H1 (cell line): Measurements from ENCODE around the gene TNFRSF1A. TPM values are rescaled to one million over a fixed set of nuclear protein-coding genes. Genes with fewer than 3 reads are reported as not detected.
A peak's percentile ranks its signal among the peaks of the same experiment; 100 is the strongest.

Source experiments
- CTCF ChIA-PET: fragments of 300-600 bp; sonication (Branson Sonifier 250); formaldehyde crosslinking; loops from one replicate; lab custom pipeline; 2021; ENCODE audit not compliant: partially characterized antibody; lab: Charles Lee
- POLR2A ChIA-PET: fragments of 300-600 bp; sonication (Branson Sonifier 250); formaldehyde crosslinking; loops from one replicate; lab custom pipeline; 2021; ENCODE audit warnings: inconsistent platforms; ENCODE audit not compliant: partially characterized antibody; lab: Charles Lee
- DNase-seq, 2 experiments: peaks; one replicate each; pipeline versions ENCODE4 v3.0.0 to v3.0.0-alpha.2; 2010 to 2022; ENCODE audit warnings: low spot score in 2 of 2, low read depth in 1 of 2, mixed read lengths in 1 of 2
- FAIRE-seq: peaks from 2 replicates; lab custom pipeline; 2011; peaks lifted over from hg19 to GRCh38; lab: Jason Lieb, UNC
- H2AFZ ChIP-seq: 2 replicates; pipeline ENCODE4 v1.8.1; 2012; ENCODE audit warnings: low read length, inconsistent platforms
- H2AK5ac ChIP-seq: 2 replicates; pipeline ENCODE4 v1.6.1; 2013; ENCODE audit warnings: low read depth, low read length
- H2BK120ac ChIP-seq: replicated peaks from 2 replicates; pipeline ENCODE3; 2013; ENCODE audit warnings: low read depth, low read length, inconsistent platforms
- H2BK12ac ChIP-seq: 2 replicates; pipeline ENCODE4 v1.6.1; 2013; ENCODE audit warnings: low read depth, low read length
- H2BK15ac ChIP-seq: 2 replicates; pipeline ENCODE4 v1.6.1; 2013; ENCODE audit warnings: low read length
- H2BK20ac ChIP-seq: 2 replicates; pipeline ENCODE4 v1.6.1; 2013; ENCODE audit warnings: low read length
- H2BK5ac ChIP-seq: 2 replicates; pipeline ENCODE4 v1.6.1; 2013; ENCODE audit warnings: low read depth, low read length
- H3K14ac ChIP-seq: 2 replicates; pipeline ENCODE4 v1.6.1; 2013; ENCODE audit warnings: inconsistent platforms; ENCODE audit not compliant: insufficient read length
- H3K18ac ChIP-seq: 2 replicates; pipeline ENCODE4 v1.6.1; 2013; ENCODE audit warnings: low read length; ENCODE audit errors: extremely low read depth
- H3K23ac ChIP-seq: 2 replicates; pipeline ENCODE4 v1.6.1; 2013; ENCODE audit warnings: inconsistent platforms; ENCODE audit not compliant: insufficient read length
- H3K23me2 ChIP-seq: 2 replicates; pipeline ENCODE4 v1.6.1; 2013; ENCODE audit warnings: low read depth, low read length
- H3K27ac ChIP-seq: 2 replicates; pipeline ENCODE4 v1.6.1; 2011; ENCODE audit warnings: low read depth, low read length, inconsistent platforms
- H3K27me3 ChIP-seq, 4 experiments: replicated peaks in 1 of 4; 1 replicate in 1 of 4; 2 replicates in 3 of 4; pipeline versions ENCODE4 v1.6.1 to v1.8.1; 2011 to 2013; ENCODE audit warnings: low read length in 3 of 4, mild to moderate bottlenecking in 3 of 4, inconsistent platforms in 2 of 4, mixed read lengths in 2 of 4, moderate library complexity in 1 of 4; ENCODE audit not compliant: control insufficient read depth in 3 of 4, insufficient read depth in 3 of 4; ENCODE audit errors: extremely low read depth in 1 of 4
- H3K36me3 ChIP-seq, 4 experiments: 2 replicates each; pipeline versions ENCODE4 v1.6.1 to v1.8.1; 2011 to 2013; ENCODE audit warnings: mild to moderate bottlenecking in 4 of 4, low read length in 3 of 4, moderate library complexity in 2 of 4, control low read depth in 1 of 4, inconsistent platforms in 1 of 4; ENCODE audit not compliant: insufficient read depth in 4 of 4, control insufficient read depth in 2 of 4
- H3K4ac ChIP-seq: replicated peaks from 2 replicates; pipeline ENCODE3; 2013; ENCODE audit warnings: low read length, low read depth, mixed read lengths, inconsistent platforms; ENCODE audit not compliant: insufficient read length
- H3K4me1 ChIP-seq, 4 experiments: replicated peaks in 1 of 4; 1 replicate in 1 of 4; 2 replicates in 3 of 4; pipeline versions ENCODE4 v1.6.1 to v1.8.1; 2011 to 2013; ENCODE audit warnings: low read length in 3 of 4, inconsistent platforms in 2 of 4, mixed read lengths in 1 of 4; ENCODE audit not compliant: insufficient read depth in 4 of 4, control insufficient read depth in 3 of 4
- H3K4me2 ChIP-seq, 2 experiments: 2 replicates each; pipeline versions ENCODE4 v1.6.1 to v1.8.1; 2011 to 2013; ENCODE audit warnings: low read depth in 2 of 2, low read length in 2 of 2, control low read depth in 1 of 2, inconsistent platforms in 1 of 2, mild to moderate bottlenecking in 1 of 2; ENCODE audit not compliant: insufficient read depth in 1 of 2
- H3K4me3 ChIP-seq, 4 experiments: fragments of 200-600, 300-600 bp in 1 of 4; sonication (generic), shearing (Covaris generic), sonication (Bioruptor Twin) in 1 of 4; 2 replicates each; pipeline versions ENCODE4 v1.5.1 to v1.8.1; 2011 to 2016; ENCODE audit warnings: low read length in 4 of 4, low read depth in 3 of 4, control low read depth in 2 of 4, inconsistent platforms in 2 of 4, mild to moderate bottlenecking in 2 of 4, mixed read lengths in 1 of 4, moderate library complexity in 1 of 4; ENCODE audit not compliant: insufficient read depth in 2 of 4; ENCODE audit errors: extremely low read depth in 1 of 4
- H3K56ac ChIP-seq: replicated peaks from 2 replicates; pipeline ENCODE3; 2013; ENCODE audit warnings: low read depth, mild to moderate bottlenecking, mixed read lengths, low read length, inconsistent platforms; ENCODE audit not compliant: insufficient read length
- H3K79me1 ChIP-seq: 2 replicates; pipeline ENCODE4 v1.6.1; 2013; ENCODE audit warnings: low read depth, low read length, control low read depth
- H3K79me2 ChIP-seq, 2 experiments: 2 replicates each; pipeline versions ENCODE4 v1.6.1 to v1.8.1; 2012 to 2013; ENCODE audit warnings: low read length in 2 of 2, mild to moderate bottlenecking in 2 of 2, inconsistent platforms in 1 of 2; ENCODE audit not compliant: insufficient read depth in 2 of 2, control insufficient read depth in 1 of 2
- H3K9ac ChIP-seq, 4 experiments: replicated peaks in 1 of 4; 1 replicate in 1 of 4; 2 replicates in 3 of 4; pipeline versions ENCODE4 v1.6.1 to v1.8.1; 2011 to 2013; ENCODE audit warnings: low read depth in 3 of 4, low read length in 3 of 4, control low read depth in 2 of 4, mild to moderate bottlenecking in 2 of 4, moderate library complexity in 2 of 4, inconsistent platforms in 1 of 4; ENCODE audit errors: extremely low read depth in 1 of 4
- H3K9me3 ChIP-seq, 2 experiments: 2 replicates each; pipeline versions ENCODE4 v1.6.1 to v1.8.1; 2012 to 2013; ENCODE audit warnings: mild to moderate bottlenecking in 2 of 2, moderate library complexity in 2 of 2, control low read depth in 1 of 2, inconsistent platforms in 1 of 2, low read depth in 1 of 2, low read length in 1 of 2, mixed read lengths in 1 of 2; ENCODE audit not compliant: insufficient read depth in 2 of 2
- H4K20me1 ChIP-seq, 2 experiments: replicated peaks in 1 of 2; 2 replicates each; pipeline versions ENCODE3 to v1.8.1; 2011 to 2013; ENCODE audit warnings: inconsistent platforms in 2 of 2, low read length in 2 of 2, mild to moderate bottlenecking in 1 of 2; ENCODE audit not compliant: insufficient read depth in 2 of 2, control insufficient read depth in 1 of 2
- H4K5ac ChIP-seq: 2 replicates; pipeline ENCODE4 v1.6.1; 2013; ENCODE audit warnings: low read length, low read depth, mixed read lengths, inconsistent platforms; ENCODE audit not compliant: insufficient read length
- H4K8ac ChIP-seq: 2 replicates; pipeline ENCODE4 v1.8.0; 2013; ENCODE audit warnings: mild to moderate bottlenecking, moderate library complexity, low read length, inconsistent platforms; ENCODE audit not compliant: insufficient read depth; ENCODE audit errors: extremely low read depth
- H4K91ac ChIP-seq: replicated peaks from 2 replicates; pipeline ENCODE3; 2013; ENCODE audit warnings: low read length, mixed read lengths, inconsistent platforms; ENCODE audit not compliant: insufficient read length
- POLR2A ChIP-seq, 2 experiments: IDR thresholded peaks; 1 replicate in 1 of 2; 2 replicates in 1 of 2; pipeline ENCODE4 v1.6.1; 2011; ENCODE audit warnings: low read depth in 2 of 2, low read length in 2 of 2, mild to moderate bottlenecking in 2 of 2; ENCODE audit errors: control extremely low read depth in 1 of 2
- POLR2AphosphoS5 ChIP-seq: IDR thresholded peaks from 2 replicates; pipeline ENCODE4 v1.6.1; 2011; ENCODE audit warnings: low read depth, low read length
- SP2 ChIP-seq: IDR thresholded peaks from 2 replicates; pipeline ENCODE4 v1.6.1; 2012; ENCODE audit warnings: mild to moderate bottlenecking, low read length, inconsistent platforms
- WGBS, 2 experiments: shearing (Covaris generic) in 1 of 2; methylation state at CpG; one replicate each; pipeline versions ENCODE4 v1.1.6 to v1.1.7; 2013 to 2015; ENCODE audit warnings: low lambda C conversion rate in 2 of 2, mixed read lengths in 2 of 2, inconsistent platforms in 1 of 2, low coverage in 1 of 2, missing lambda C conversion rate in 1 of 2; ENCODE audit not compliant: insufficient replicate concordance in 2 of 2, insufficient coverage in 1 of 2, insufficient read length in 1 of 2; ENCODE audit errors: extremely low coverage in 1 of 2, missing lambda C conversion rate in 1 of 2; 5-methylcytosine and 5-hydroxymethylcytosine counted together
- polyA plus RNA-seq, 7 experiments: library from polyadenylated mRNA; depleted of rRNA in 3 of 7; stranded (reverse) in 5 of 7; unstranded in 2 of 7; fragments of >200 nt in 5 of 7; fragments of 200-250 nt in 2 of 7; gene quantifications; 1 replicate in 5 of 7; 2 replicates in 1 of 7; 4 replicates in 1 of 7; pipeline versions ENCODE4 v1.2.1 to v1.2.3, GENCODE V29; 2011 to 2013; ENCODE audit warnings: missing spikeins in 2 of 7, mixed read lengths in 2 of 7
- total RNA-seq: library from RNA; stranded (reverse); fragmentation: NEBNext Ultra II Directional; extraction: Animal tissue kit (Norgen Biotek cat#: 25700); gene quantifications from 2 replicates; pipeline ENCODE4 v1.2.1, GENCODE V29; 2021

Gene TNFRSF1A
- total and polyA plus RNA-seq, 2 of the 8 experiments (the other 6 are each of a cell fraction or from before 2014, with no cell fraction given), result 28.7 to 42.1 TPM

- H3K9me3 ChIP-seq, result no peaks in the 10 kb centered on the region
- no peak overlapping the region for H3K14ac ChIP-seq
- no peak overlapping the region for H2BK120ac ChIP-seq
- H3K56ac ChIP-seq, result no peak overlapping the region
- no peaks in the 10 kb centered on the region for H3K27me3 ChIP-seq
- no peak overlapping the region for H2BK15ac ChIP-seq
- 86% methylated on average over 5 of the region's 5 CpGs; no CpG with 5 or more reads in 1 of the 2 experiments for WGBS, 2 experiments
- H3K4me1 ChIP-seq, result peaks cover 3 to 13% (median 11%) of the 10 kb centered on the region in 4 experiments; a peak in 5 of 7 replicates
- TF ChIP-seq SP2, result no peak
- peak in 1 of 2 experiments; percentile 21; a peak in 1 of 3 replicates for TF ChIP-seq POLR2A (IDR thresholded peaks at IDR 0.05; ENCODE audit: control extremely low read depth in 1 of 2, low read depth in 2 of 2, low read length in 2 of 2)
- peak; percentile 34; the same call in 1 of the 2 replicates for TF ChIP-seq POLR2AphosphoS5
- POLR2A ChIA-PET, result interaction anchor here (1.2 to 17.1 kb wide), 11 partner anchors 10 to 193 kb away, joined by 3 to 286 read pairs (median 7); partner anchors contain the start of genes SCNN1A and VAMP1
- no peak overlapping the region for H3K4me3 ChIP-seq
- no peak overlapping the region for H4K5ac ChIP-seq
- FAIRE-seq (no peak), DNase-seq (no peak)
- H2AFZ ChIP-seq, result no peak overlapping the region
- no peak overlapping the region for H3K4ac ChIP-seq
- H3K23ac ChIP-seq, result no peak overlapping the region
- no peak overlapping the region for H3K9ac ChIP-seq
- H3K4me2 ChIP-seq, result no peak overlapping the region
- H3K18ac ChIP-seq, result no peak overlapping the region
- H3K27ac ChIP-seq, result no peak overlapping the region
- no peaks in the 10 kb centered on the region for H4K20me1 ChIP-seq
- H2BK20ac ChIP-seq, result no peak overlapping the region
- peak overlapping the region; percentile 39; the same call in 1 of the 2 replicates for H2BK12ac ChIP-seq
- no peak overlapping the region for H4K8ac ChIP-seq
- H2BK5ac ChIP-seq, result no peak overlapping the region
- CTCF ChIA-PET, result interaction anchor here (1.0 to 8.9 kb wide), 11 partner anchors 11 to 131 kb away, joined by 3 to 74 read pairs (median 5); partner anchors contain the start of gene SCNN1A
- no peaks in the 10 kb centered on the region for H3K79me1 ChIP-seq
- no peak overlapping the region for H4K91ac ChIP-seq
- H3K36me3 ChIP-seq, result peaks cover 6 to 30% (median 16%) of the 10 kb centered on the region in 4 experiments; a peak in 7 of 8 replicates
- peaks cover 3% of the 10 kb centered on the region; the same call in 1 of the 2 replicates for H3K23me2 ChIP-seq
- H2AK5ac ChIP-seq, result no peak overlapping the region
- H3K79me2 ChIP-seq, result peaks cover 4 to 8% of the 10 kb centered on the region in 2 experiments; a peak in 3 of 4 replicates
Measured at GRCh38 chr12:6346235-6346832, 4.5 kb upstream of the TNFRSF1A start.
